GM12878 (cell line): Measurements from ENCODE around the gene AHNAK2. TPM values are rescaled to one million over a fixed set of nuclear protein-coding genes. Genes with fewer than 3 reads are reported as not detected.

Experiments used
- ATAC-seq: fragments of 200-7000 bp; cut with Tn5 transposase; 3 replicates; pipeline ENCODE4 v1.9.1; 2020; ENCODE audit warnings: mild to moderate bottlenecking, moderate library complexity
- BruUV-seq: library from RNA; stranded (reverse); fragments of 400-500 nt; replicated peaks from 2 replicates; lab custom pipeline; 2021; lab: Mats Ljungman, UMichigan
- CTCF ChIA-PET: fragments of 300-600 bp; sonication (Branson Sonifier 250); formaldehyde crosslinking; extraction: SDS; loops from one replicate; lab custom pipeline; 2021; ENCODE audit warnings: inconsistent platforms; lab: Yijun Ruan, JAX
- POLR2A ChIA-PET: fragments of 350-600 bp; formaldehyde crosslinking; extraction: SDS; loops from one replicate; lab custom pipeline; 2021; ENCODE audit warnings: inconsistent platforms; lab: Charles Lee
- RAD21 ChIA-PET: fragments of 300-600 bp; sonication (Branson Sonifier 250); formaldehyde crosslinking; loops from one replicate; lab custom pipeline; 2023; ENCODE audit warnings: antibody characterized with exemption; ENCODE audit not compliant: unreplicated experiment; lab: Charles Lee
- SMC1A ChIA-PET: fragments of 300-600 bp; sonication (Branson Sonifier 250); formaldehyde crosslinking; loops from one replicate; lab custom pipeline; 2023; ENCODE audit not compliant: unreplicated experiment, uncharacterized antibody; lab: Charles Lee
- DNase-seq: peaks from one replicate; pipeline ENCODE4 v3.0.0-alpha.2; 2011; ENCODE audit warnings: low read depth, low spot score
- FAIRE-seq: peaks from 3 replicates; lab custom pipeline; 2011; peaks lifted over from hg19 to GRCh38; lab: Jason Lieb, UNC
- H2AFZ ChIP-seq: 2 replicates; pipeline ENCODE4 v1.6.0; 2011; ENCODE audit warnings: low read depth, low read length, control low read depth; ENCODE audit not compliant: control insufficient read depth
- H3K27ac ChIP-seq: 2 replicates; pipeline ENCODE4 v1.5.1; 2011; ENCODE audit warnings: control low read depth; ENCODE audit not compliant: control insufficient read depth, insufficient read depth
- H3K27me3 ChIP-seq, 2 experiments: replicated peaks in 1 of 2; 2 replicates each; pipeline versions ENCODE4 v1.6.0 to v1.6.1; 2011; ENCODE audit warnings: low read length in 1 of 2; ENCODE audit not compliant: control insufficient read depth in 2 of 2, insufficient read depth in 2 of 2
- H3K36me3 ChIP-seq, 2 experiments: 2 replicates each; pipeline ENCODE4 v1.5.1; 2011; ENCODE audit warnings: low read length in 1 of 2; ENCODE audit not compliant: control insufficient read depth in 2 of 2, insufficient read depth in 2 of 2
- H3K4me1 ChIP-seq: 2 replicates; pipeline ENCODE4 v1.6.1; 2011; ENCODE audit warnings: mild to moderate bottlenecking, low read length, moderate library complexity, mixed read lengths; ENCODE audit not compliant: control insufficient read depth, insufficient read depth
- H3K4me2 ChIP-seq: 2 replicates; pipeline ENCODE4 v1.6.0; 2011; ENCODE audit warnings: control low read depth; ENCODE audit not compliant: control insufficient read depth, insufficient read depth
- H3K4me3 ChIP-seq: fragments of 200-600 bp; sonication (generic); 2 replicates; pipeline ENCODE4 v1.5.1; 2016
- H3K79me2 ChIP-seq: 2 replicates; pipeline ENCODE4 v1.6.0; 2011; ENCODE audit warnings: low read length; ENCODE audit not compliant: control insufficient read depth, insufficient read depth
- H3K9ac ChIP-seq: 2 replicates; pipeline ENCODE4 v1.8.0; 2011; ENCODE audit warnings: low read length, control low read depth, mixed read lengths; ENCODE audit not compliant: control insufficient read depth, insufficient read depth
- H3K9me3 ChIP-seq: replicated peaks from 3 replicates; pipeline ENCODE4 v1.5.1; 2011; ENCODE audit warnings: mild to moderate bottlenecking, low read length; ENCODE audit not compliant: control insufficient read depth, insufficient read depth
- H4K20me1 ChIP-seq: 2 replicates; pipeline ENCODE4 v1.6.0; 2011; ENCODE audit not compliant: control insufficient read depth, insufficient read depth
- CREM ChIP-seq: IDR thresholded peaks from 2 replicates; pipeline ENCODE4 v1.6.1; 2014; ENCODE audit warnings: antibody characterized with exemption, low read depth
- HCFC1 ChIP-seq: fragments of 150-350 bp; IDR thresholded peaks from 2 replicates; pipeline ENCODE4 v1.6.1; 2014; ENCODE audit warnings: low read length
- IRF4 ChIP-seq: IDR thresholded peaks from 2 replicates; pipeline ENCODE4 v1.6.1; 2011; ENCODE audit warnings: low read depth, low read length
- KDM1A ChIP-seq: fragments of 200-600 bp; sonication (generic); IDR thresholded peaks from 2 replicates; pipeline ENCODE4 v1.6.1; 2016; ENCODE audit warnings: borderline replicate concordance
- NR2F1 ChIP-seq: fragments of 450-650 bp; conservative IDR thresholded peaks from 2 replicates; pipeline ENCODE4 v1.6.1; 2017; ENCODE audit warnings: mild to moderate bottlenecking
- RAD21 ChIP-seq: IDR thresholded peaks from 2 replicates; pipeline ENCODE4 v1.6.1; 2011; ENCODE audit warnings: mild to moderate bottlenecking, low read depth, low read length, moderate library complexity; ENCODE audit not compliant: insufficient read depth
- RBBP5 ChIP-seq: fragments of 200-600 bp; sonication (generic); conservative IDR thresholded peaks from 2 replicates; pipeline ENCODE4 v1.6.1; 2016
- SRF ChIP-seq, 2 experiments: IDR thresholded peaks; 2 replicates each; pipeline ENCODE4 v1.6.1; 2011; ENCODE audit warnings: low read depth in 2 of 2, low read length in 2 of 2, mild to moderate bottlenecking in 1 of 2, moderate library complexity in 1 of 2
- WGBS: methylation state at CpG from one replicate; pipeline ENCODE4 v1.1.6; 2016; ENCODE audit warnings: low lambda C conversion rate; ENCODE audit not compliant: insufficient replicate concordance, insufficient coverage; ENCODE audit errors: missing lambda C conversion rate; 5-methylcytosine and 5-hydroxymethylcytosine counted together
- in situ Hi-C: fragments of 300-500 bp; cut with MboI; formaldehyde crosslinking; loops from 9 replicates; pipeline ENCODE4 v1.14.3; 2018; ENCODE audit warnings: mixed read lengths
- intact Hi-C: fragments of 100-400 bp; cut with micrococcal nuclease; formaldehyde crosslinking; loops from one replicate; pipeline ENCODE4 v1.14.2; 2022; ENCODE audit not compliant: unreplicated experiment
- polyA plus RNA-seq, 11 experiments: library from polyadenylated mRNA; depleted of rRNA in 4 of 11; unstranded in 6 of 11; stranded (reverse) in 5 of 11; fragments of >200 nt; fragmentation: Nextera tagmentation in 4 of 11; fragmentation: Illumina TruSeq in 1 of 11; extraction: Ambion mirVana in 4 of 11; extraction: Trizol in 1 of 11; gene quantifications; 1 replicate in 1 of 11; 2 replicates in 10 of 11; pipeline versions ENCODE4 v1.2.1 to v1.2.3, GENCODE V29; 2011 to 2016; ENCODE audit warnings: inconsistent platforms in 2 of 11, missing spikeins in 2 of 11, low read depth in 1 of 11
- total RNA-seq, 4 experiments: library from RNA; depleted of rRNA in 3 of 4; stranded (reverse); fragments of >200 nt in 3 of 4; fragmentation: Illumina TruSeq in 1 of 4; extraction: Trizol in 1 of 4; gene quantifications; 2 replicates each; pipeline versions ENCODE4 v1.2.1 to v1.2.3, GENCODE V29; 2013 to 2021
- TF ChIP-seq, protein P1 (sequence below), 3 experiments: IDR thresholded peaks in 2 of 3; conservative IDR thresholded peaks in 1 of 3; 2 replicates each; pipeline ENCODE4 v1.5.1; 2011; ENCODE audit warnings: low read depth in 3 of 3, low read length in 3 of 3, mild to moderate bottlenecking in 3 of 3, control low read depth in 2 of 3, moderate library complexity in 2 of 3, inconsistent platforms in 1 of 3, mixed read lengths in 1 of 3; ENCODE audit not compliant: control insufficient read depth in 2 of 3, insufficient read depth in 1 of 3; ENCODE audit errors: extremely low read depth in 1 of 3
- TF ChIP-seq, protein P2 (sequence below): fragments of 150-350 bp; IDR thresholded peaks from 2 replicates; pipeline ENCODE4 v1.6.1; 2014; ENCODE audit warnings: mild to moderate bottlenecking, low read depth, low read length

The AHNAK2 gene
- total and polyA plus RNA-seq, 10 of the 15 experiments (the other 5 are each of a cell fraction or from before 2014, with no cell fraction given), result 0.03 to 0.10 TPM; not detected in 8

DNA sequence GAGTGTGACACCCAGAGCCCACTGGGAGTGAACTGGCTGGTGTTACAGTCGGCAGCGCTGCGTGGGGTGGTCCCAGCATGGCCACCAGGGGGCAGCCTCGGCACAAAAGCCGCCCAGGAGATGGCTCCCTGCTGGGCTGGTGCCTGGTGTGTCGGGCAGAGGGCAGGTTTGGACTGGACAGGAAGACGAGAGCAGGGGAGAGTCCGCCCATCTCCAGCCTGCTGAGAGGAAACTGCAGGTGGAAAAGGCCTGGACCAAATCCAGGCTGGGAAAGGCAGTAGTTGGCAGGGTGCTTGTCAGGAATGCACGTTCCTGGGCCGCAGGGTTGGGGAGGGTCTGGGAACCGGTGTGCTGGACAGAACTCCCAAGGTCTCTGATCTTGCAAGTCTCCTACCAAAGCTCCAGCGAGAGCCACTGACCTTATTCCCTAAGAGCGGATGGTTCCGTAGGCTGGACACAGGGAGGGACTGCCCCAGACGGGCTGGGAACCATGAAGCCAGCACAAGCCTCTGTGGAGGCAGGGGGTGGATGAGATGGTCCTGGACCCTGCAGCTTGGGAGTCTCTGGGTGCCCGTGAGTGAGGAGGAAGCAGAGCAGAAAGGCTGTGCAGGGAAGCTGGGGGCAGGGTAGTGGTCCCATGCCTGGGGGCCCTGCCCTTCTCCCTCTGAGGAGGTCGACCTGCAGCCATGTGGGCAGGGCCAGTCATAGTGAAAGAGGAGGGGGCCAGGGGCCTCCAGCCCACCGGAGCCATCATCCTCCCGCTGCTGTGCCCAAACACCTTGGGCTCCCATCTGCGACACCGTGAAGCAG, 1.8 kb downstream of the AHNAK2 start (continued):
- TF ChIP-seq, protein P1, sequence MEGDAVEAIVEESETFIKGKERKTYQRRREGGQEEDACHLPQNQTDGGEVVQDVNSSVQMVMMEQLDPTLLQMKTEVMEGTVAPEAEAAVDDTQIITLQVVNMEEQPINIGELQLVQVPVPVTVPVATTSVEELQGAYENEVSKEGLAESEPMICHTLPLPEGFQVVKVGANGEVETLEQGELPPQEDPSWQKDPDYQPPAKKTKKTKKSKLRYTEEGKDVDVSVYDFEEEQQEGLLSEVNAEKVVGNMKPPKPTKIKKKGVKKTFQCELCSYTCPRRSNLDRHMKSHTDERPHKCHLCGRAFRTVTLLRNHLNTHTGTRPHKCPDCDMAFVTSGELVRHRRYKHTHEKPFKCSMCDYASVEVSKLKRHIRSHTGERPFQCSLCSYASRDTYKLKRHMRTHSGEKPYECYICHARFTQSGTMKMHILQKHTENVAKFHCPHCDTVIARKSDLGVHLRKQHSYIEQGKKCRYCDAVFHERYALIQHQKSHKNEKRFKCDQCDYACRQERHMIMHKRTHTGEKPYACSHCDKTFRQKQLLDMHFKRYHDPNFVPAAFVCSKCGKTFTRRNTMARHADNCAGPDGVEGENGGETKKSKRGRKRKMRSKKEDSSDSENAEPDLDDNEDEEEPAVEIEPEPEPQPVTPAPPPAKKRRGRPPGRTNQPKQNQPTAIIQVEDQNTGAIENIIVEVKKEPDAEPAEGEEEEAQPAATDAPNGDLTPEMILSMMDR (IDR thresholded peaks at IDR 0.05 in 2 of 3, conservative IDR thresholded peaks at IDR 0.05 in 1 of 3; ENCODE audit: control insufficient read depth in 2 of 3, extremely low read depth in 1 of 3, insufficient read depth in 1 of 3, low read depth in 3 of 3, low read length in 3 of 3), result peak; percentile 88 to 97 (median 97); a peak in 5 of 6 replicates
- TF ChIP-seq SRF (IDR thresholded peaks at IDR 0.05; ENCODE audit: low read depth in 2 of 2, low read length in 2 of 2), result no peak
- no peak for TF ChIP-seq NR2F1
- no peak for TF ChIP-seq CREM

DNA sequence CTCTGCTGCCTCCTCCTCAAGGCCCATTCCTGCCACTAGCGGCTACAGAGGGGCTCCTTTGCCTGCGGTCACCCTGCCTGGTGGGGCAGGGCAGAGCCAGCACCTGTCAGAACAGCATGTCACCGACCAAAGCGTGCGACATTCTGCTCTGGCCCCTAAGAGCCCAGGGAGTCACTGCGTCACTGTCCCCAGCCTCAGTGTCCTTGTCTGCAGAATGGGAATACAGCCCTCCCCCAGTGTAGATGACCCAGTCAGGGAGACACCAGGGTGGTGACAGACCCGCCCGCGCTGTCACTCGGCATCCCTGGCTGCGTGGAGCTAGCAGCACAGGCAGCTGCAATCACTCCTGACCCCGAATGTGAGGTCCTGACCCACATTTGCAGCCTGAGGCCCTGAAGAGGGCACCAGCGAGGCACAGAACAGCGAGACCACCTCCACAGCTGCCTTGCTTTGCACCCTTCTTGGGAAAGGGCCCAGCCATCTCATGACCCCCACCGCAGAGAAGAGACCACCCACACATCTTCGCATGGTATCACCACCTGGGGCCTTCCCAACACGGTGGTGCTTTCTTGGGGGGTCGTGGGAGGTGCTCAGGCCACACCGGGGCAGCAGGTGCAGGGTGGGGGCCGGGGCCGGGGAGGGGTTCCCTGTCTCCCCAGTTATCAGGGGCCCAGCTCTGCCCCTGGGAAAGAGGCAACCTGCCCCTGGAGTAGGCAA, 2.5 kb downstream of the AHNAK2 start:
- FAIRE-seq, result no peak
- no peaks in the 10 kb centered on the region; the same call in 1 of the 2 replicates for H3K4me1 ChIP-seq
- no peaks in the 10 kb centered on the region for H3K36me3 ChIP-seq
- no peaks in the 10 kb centered on the region for H3K9me3 ChIP-seq
- H3K27ac ChIP-seq, result no peak overlapping the region
- no peaks in the 10 kb centered on the region for H3K79me2 ChIP-seq
- RAD21 ChIA-PET, result interaction anchor here (0.6 to 3.8 kb wide), 5 partner anchors 41 to 111 kb away, joined by 3 to 26 read pairs (median 4); no protein-coding TSS in a partner anchor
- DNase-seq, result no peak
- TF ChIP-seq IRF4 (no peak), RAD21 (peak; percentile 44), RBBP5 (no peak), HCFC1 (no peak), KDM1A (no peak)
- TF ChIP-seq, protein P2, sequence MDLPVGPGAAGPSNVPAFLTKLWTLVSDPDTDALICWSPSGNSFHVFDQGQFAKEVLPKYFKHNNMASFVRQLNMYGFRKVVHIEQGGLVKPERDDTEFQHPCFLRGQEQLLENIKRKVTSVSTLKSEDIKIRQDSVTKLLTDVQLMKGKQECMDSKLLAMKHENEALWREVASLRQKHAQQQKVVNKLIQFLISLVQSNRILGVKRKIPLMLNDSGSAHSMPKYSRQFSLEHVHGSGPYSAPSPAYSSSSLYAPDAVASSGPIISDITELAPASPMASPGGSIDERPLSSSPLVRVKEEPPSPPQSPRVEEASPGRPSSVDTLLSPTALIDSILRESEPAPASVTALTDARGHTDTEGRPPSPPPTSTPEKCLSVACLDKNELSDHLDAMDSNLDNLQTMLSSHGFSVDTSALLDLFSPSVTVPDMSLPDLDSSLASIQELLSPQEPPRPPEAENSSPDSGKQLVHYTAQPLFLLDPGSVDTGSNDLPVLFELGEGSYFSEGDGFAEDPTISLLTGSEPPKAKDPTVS, result no peak
- TF ChIP-seq, protein P1 (IDR thresholded peaks at IDR 0.05 in 2 of 3, conservative IDR thresholded peaks at IDR 0.05 in 1 of 3; ENCODE audit: control insufficient read depth in 2 of 3, extremely low read depth in 1 of 3, insufficient read depth in 1 of 3, low read depth in 3 of 3, low read length in 3 of 3), result peak in 2 of 3 experiments; percentile 49 to 56; a peak in 3 of 6 replicates
- 19% methylated on average over 21 of the region's 21 CpGs for WGBS
- H4K20me1 ChIP-seq, result no peaks in the 10 kb centered on the region
- in situ Hi-C loops, result no loop called here
- no peak overlapping the region for H2AFZ ChIP-seq
- no TSS peak for BruUV-seq
- CTCF ChIA-PET, result interaction anchor here (0.7 to 5.0 kb wide), 16 partner anchors 8 to 115 kb away, joined by 3 to 82 read pairs (median 5); partner anchors contain the start of genes CLBA1 and PLD4
- no peak overlapping the region for H3K9ac ChIP-seq
- H3K4me3 ChIP-seq, result no peak overlapping the region
- SMC1A ChIA-PET, result interaction anchor here (0.9 to 3.4 kb wide), 8 partner anchors 9 to 106 kb away, joined by 3 to 24 read pairs (median 4); no protein-coding TSS in a partner anchor
- peak; percentile 55 for ATAC-seq
- intact Hi-C loops, result loop anchor here (1.0 to 10.0 kb wide), 3 partner anchors 70 to 111 kb away; no protein-coding TSS in a partner anchor
- H3K27me3 ChIP-seq, result peaks cover 7 to 10% of the 10 kb centered on the region in 2 experiments
- H3K4me2 ChIP-seq, result no peak overlapping the region
- POLR2A ChIA-PET, result no interaction called here
